SU-DHL-6 (cell line): ENCODE results near the gene WNT2B.

Source experiments
- H2AFZ ChIP-seq: fragments of 200-600 bp; sonication (generic); 2 replicates; pipeline ENCODE4 v1.6.1; 2014; ENCODE audit warnings: low read depth, mild to moderate bottlenecking, moderate library complexity, mixed read lengths, antibody characterized with exemption, low read length; ENCODE audit not compliant: severe bottlenecking
- H3F3A ChIP-seq: fragments of 200-600 bp; shearing (Covaris generic); 2 replicates; pipeline ENCODE4 v1.6.0; 2016; ENCODE audit warnings: antibody characterized with exemption, mild to moderate bottlenecking; ENCODE audit not compliant: insufficient read depth
- H3K27ac ChIP-seq: fragments of 200-600 bp; sonication (generic); 2 replicates; pipeline ENCODE4 v1.5.1; 2016; ENCODE audit warnings: low read depth, mild to moderate bottlenecking, low read length, moderate library complexity, mixed read lengths
- H3K27me3 ChIP-seq: fragments of 200-600 bp; sonication (generic), shearing (Covaris generic); 2 replicates; pipeline ENCODE4 v1.6.0; 2014; ENCODE audit warnings: mild to moderate bottlenecking, low read length
- H3K36me3 ChIP-seq: fragments of 200-600 bp; sonication (generic); 2 replicates; pipeline ENCODE4 v1.6.1; 2014; ENCODE audit warnings: mild to moderate bottlenecking, low read length, mixed read lengths
- H3K4me2 ChIP-seq: fragments of 300-600, 200-600 bp; shearing (Covaris generic), sonication (generic); 2 replicates; pipeline ENCODE4 v1.6.0; 2014; ENCODE audit warnings: low read length, low read depth, mild to moderate bottlenecking; ENCODE audit not compliant: poor library complexity, severe bottlenecking
- H3K4me3 ChIP-seq: fragments of 200-600 bp; sonication (generic); 2 replicates; pipeline ENCODE4 v1.5.1; 2014; ENCODE audit warnings: antibody characterized with exemption, low read length, mild to moderate bottlenecking, mixed read lengths; ENCODE audit not compliant: insufficient read depth, poor library complexity, severe bottlenecking
- H3K79me2 ChIP-seq: fragments of 200-600 bp; sonication (generic); 2 replicates; pipeline ENCODE4 v1.6.1; 2014; ENCODE audit warnings: mild to moderate bottlenecking, low read length, moderate library complexity; ENCODE audit not compliant: insufficient read depth
- H3K9ac ChIP-seq: fragments of 200-600 bp; sonication (generic); 2 replicates; pipeline ENCODE4 v1.7.0; 2014; ENCODE audit warnings: mild to moderate bottlenecking, low read length
- H3K9me2 ChIP-seq: fragments of 200-600 bp; sonication (generic); replicated peaks from 2 replicates; pipeline ENCODE4 v1.6.1; 2014; ENCODE audit warnings: low read length; ENCODE audit not compliant: insufficient read depth
- H3K9me3 ChIP-seq: fragments of 200-600 bp; sonication (generic); 2 replicates; pipeline ENCODE4 v1.6.1; 2014; ENCODE audit warnings: low read length, mixed read lengths; ENCODE audit not compliant: insufficient read depth
- H4K20me1 ChIP-seq: fragments of 200-600 bp; sonication (generic); 2 replicates; pipeline ENCODE4 v1.6.1; 2014; ENCODE audit warnings: low read depth, mild to moderate bottlenecking, antibody characterized with exemption, low read length, moderate library complexity, mixed read lengths
- CTCF ChIP-seq: fragments of 200-600 bp; sonication (generic); IDR thresholded peaks from one replicate; pipeline ENCODE4 v1.5.1; 2017; ENCODE audit warnings: antibody characterized with exemption, mild to moderate bottlenecking, low read length, moderate library complexity; ENCODE audit not compliant: insufficient read depth, poor library complexity, severe bottlenecking
- EZH2phosphoT487 ChIP-seq: fragments of 200-600 bp; sonication (generic), shearing (Covaris generic); conservative IDR thresholded peaks from 2 replicates; pipeline ENCODE4 v1.6.1; 2018; ENCODE audit warnings: mild to moderate bottlenecking, antibody characterized with exemption, low read length, moderate library complexity, mixed read lengths

Gene WNT2B

GRCh38 chr1:112515311-112516009 lies 6.7 kb downstream of the WNT2B start:
- TF ChIP-seq EZH2phosphoT487 (no peak), CTCF (no peak)
- H3K27me3 ChIP-seq, result no peaks in the 10 kb centered on the region
- no peaks in the 10 kb centered on the region for H3K9me2 ChIP-seq
- H3K9me3 ChIP-seq, result no peaks in the 10 kb centered on the region
- no peak overlapping the region for H3K4me2 ChIP-seq
- no peak overlapping the region for H3K27ac ChIP-seq
- no peak overlapping the region for H3K9ac ChIP-seq
- no peak overlapping the region for H2AFZ ChIP-seq
- no peaks in the 10 kb centered on the region for H3K79me2 ChIP-seq
- H3K4me3 ChIP-seq, result no peak overlapping the region
- no peaks in the 10 kb centered on the region for H4K20me1 ChIP-seq
- H3F3A ChIP-seq, result no peaks in the 10 kb centered on the region
- H3K36me3 ChIP-seq, result no peaks in the 10 kb centered on the region

GRCh38 chr1:112516141-112516540 lies 7.4 kb downstream of the WNT2B start:
- Histone ChIP-seq H2AFZ (no peak overlapping the region), H3K9ac (no peak overlapping the region), H3K79me2 (no peaks in the 10 kb centered on the region), H3K9me3 (no peaks in the 10 kb centered on the region), H3K4me3 (no peak overlapping the region), H3F3A (no peaks in the 10 kb centered on the region), H3K27ac (no peak overlapping the region), H4K20me1 (no peaks in the 10 kb centered on the region), H3K4me2 (no peak overlapping the region), H3K36me3 (no peaks in the 10 kb centered on the region), H3K9me2 (no peaks in the 10 kb centered on the region), H3K27me3 (no peaks in the 10 kb centered on the region)
- TF ChIP-seq EZH2phosphoT487 (no peak), CTCF (no peak)

GRCh38 chr1:112517231-112517630 lies 8.5 kb downstream of the WNT2B start:
- H3K36me3 ChIP-seq, result no peaks in the 10 kb centered on the region
- no peaks in the 10 kb centered on the region for H3K27me3 ChIP-seq
- no peaks in the 10 kb centered on the region for H3K9me3 ChIP-seq
- no peak overlapping the region for H3K4me3 ChIP-seq
- TF ChIP-seq EZH2phosphoT487, result no peak
- TF ChIP-seq CTCF, result no peak
- H3F3A ChIP-seq, result no peaks in the 10 kb centered on the region
- H3K9me2 ChIP-seq, result no peaks in the 10 kb centered on the region
- no peaks in the 10 kb centered on the region for H4K20me1 ChIP-seq
- no peak overlapping the region for H2AFZ ChIP-seq
- no peak overlapping the region for H3K27ac ChIP-seq
- H3K9ac ChIP-seq, result no peak overlapping the region
- H3K4me2 ChIP-seq, result no peak overlapping the region
- no peaks in the 10 kb centered on the region for H3K79me2 ChIP-seq
